HepG2 (cell line): ENCODE results near the gene EGFR. TPM values are rescaled to one million over a fixed set of nuclear protein-coding genes. Genes with fewer than 3 reads are reported as not detected.

ENCODE experiments used
- HOXA3 ChIP-seq: sonication (generic); formaldehyde crosslinking; IDR thresholded peaks from 2 replicates; pipeline ENCODE4 v1.5.0; 2020; ENCODE audit warnings: missing genetic modification reagents
- KLF11 ChIP-seq: IDR thresholded peaks from 2 replicates; pipeline ENCODE4 v1.6.1; 2016; ENCODE audit warnings: missing compliant biosample characterization
- PREB ChIP-seq: sonication (generic); formaldehyde crosslinking; IDR thresholded peaks from 2 replicates; pipeline ENCODE4 v1.4.0; 2020; ENCODE audit warnings: missing genetic modification reagents
- RBFOX2 ChIP-seq: fragments of 200-400 bp; formaldehyde crosslinking; IDR thresholded peaks from 2 replicates; pipeline ENCODE4 v1.6.1; 2017; ENCODE audit warnings: low read depth, mild to moderate bottlenecking, low read length
- ZNF230 ChIP-seq: sonication (generic); formaldehyde crosslinking; IDR thresholded peaks from 2 replicates; pipeline ENCODE4 v1.4.0; 2020; ENCODE audit warnings: mild to moderate bottlenecking, missing genetic modification reagents
- ZNF292 ChIP-seq: sonication (generic); formaldehyde crosslinking; IDR thresholded peaks from 2 replicates; pipeline ENCODE4 v1.8.1; 2022; ENCODE audit warnings: mild to moderate bottlenecking, low read depth, missing genetic modification reagents, borderline replicate concordance
- ZNF296 ChIP-seq: sonication (generic); formaldehyde crosslinking; conservative IDR thresholded peaks from 2 replicates; pipeline ENCODE4 v1.5.0; 2020; ENCODE audit warnings: mild to moderate bottlenecking, missing genetic modification reagents
- ZNF414 ChIP-seq: sonication (generic); formaldehyde crosslinking; IDR thresholded peaks from 2 replicates; pipeline ENCODE4 v1.5.0; 2020; ENCODE audit warnings: missing genetic modification reagents
- ZNF512B ChIP-seq: sonication (generic); formaldehyde crosslinking; IDR thresholded peaks from 2 replicates; pipeline ENCODE4 v1.5.1; 2020; ENCODE audit warnings: missing genetic modification reagents, mild to moderate bottlenecking, borderline replicate concordance
- ZNF605 ChIP-seq: sonication (generic); formaldehyde crosslinking; IDR thresholded peaks from 2 replicates; pipeline ENCODE4 v1.8.0; 2022; ENCODE audit warnings: mild to moderate bottlenecking, missing genetic modification reagents
- ZNF776 ChIP-seq: sonication (generic); formaldehyde crosslinking; IDR thresholded peaks from 2 replicates; pipeline ENCODE4 v1.4.0; 2020; ENCODE audit warnings: mild to moderate bottlenecking, missing genetic modification reagents
- ZNF850 ChIP-seq: sonication (generic); formaldehyde crosslinking; conservative IDR thresholded peaks from 2 replicates; pipeline ENCODE4 v1.9.0; 2021; ENCODE audit warnings: mild to moderate bottlenecking, missing genetic modification reagents
- ZSCAN9 ChIP-seq: IDR thresholded peaks from 2 replicates; pipeline ENCODE4 v1.6.1; 2016; ENCODE audit warnings: borderline replicate concordance
- polyA plus RNA-seq, 8 experiments: library from polyadenylated mRNA; depleted of rRNA in 3 of 8; stranded (reverse) in 7 of 8; unstranded in 1 of 8; fragments of >200 nt; fragmentation: Illumina TruSeq in 4 of 8; extraction: Trizol in 4 of 8; gene quantifications; 2 replicates each; pipeline versions ENCODE4 v1.2.1 to v1.2.3, GENCODE V29; 2011 to 2016; ENCODE audit warnings: low read depth in 4 of 8, missing spikeins in 1 of 8, mixed read lengths in 1 of 8; ENCODE audit not compliant: insufficient read depth in 1 of 8
- total RNA-seq, 5 experiments: library from RNA; depleted of rRNA; stranded (reverse); fragments of >200 nt; fragmentation: Illumina TruSeq; extraction: Trizol; gene quantifications; 2 replicates each; pipeline ENCODE4 v1.2.3, GENCODE V29; 2016; ENCODE audit warnings: low read depth in 1 of 5
- TF ChIP-seq, protein P1 (sequence below): sonication (generic); formaldehyde crosslinking; IDR thresholded peaks from 2 replicates; pipeline ENCODE4 v1.5.1; 2020; ENCODE audit warnings: mild to moderate bottlenecking, moderate library complexity, missing genetic modification reagents
- TF ChIP-seq, protein P2 (sequence below): sonication (generic); formaldehyde crosslinking; IDR thresholded peaks from 2 replicates; pipeline ENCODE4 v1.5.0; 2020; ENCODE audit warnings: missing genetic modification reagents, mild to moderate bottlenecking, borderline replicate concordance
- TF ChIP-seq, protein P3 (sequence below): sonication (generic); formaldehyde crosslinking; IDR thresholded peaks from 2 replicates; pipeline ENCODE4 v1.5.0; 2020; ENCODE audit warnings: mild to moderate bottlenecking, missing genetic modification reagents, moderate library complexity
- TF ChIP-seq, protein P4 (sequence below): IDR thresholded peaks from 2 replicates; pipeline ENCODE4 v1.6.1; 2018; ENCODE audit warnings: missing genetic modification reagents

The EGFR gene
- total and polyA plus RNA-seq, 2 of the 13 experiments (the other 11 are each of a cell fraction or from before 2014, with no cell fraction given), result 7.0 to 10.0 TPM

GRCh38 chr7:55078465-55079372 lies 59.9 kb downstream of the EGFR start (continued):
- TF ChIP-seq ZNF414 (CRISPR knock-in tag) (no peak; the same call in 1 of the 2 replicates), ZNF850 (CRISPR knock-in tag) (no peak), ZNF296 (CRISPR knock-in tag) (peak; percentile 84; the same call in 1 of the 2 replicates), ZSCAN9 (0 out of 2 replicates have a peak, but pooled peaks have one; percentile 30), PREB (CRISPR knock-in tag) (no peak), ZNF776 (CRISPR knock-in tag) (peak; percentile 55; the same call in 1 of the 2 replicates), RBFOX2 (peak; percentile 76), ZNF512B (CRISPR knock-in tag) (peak; percentile 89; the same call in 1 of the 2 replicates), ZNF605 (CRISPR knock-in tag) (peak; percentile 86), ZNF230 (peak; percentile 90; the same call in 1 of the 2 replicates), KLF11 (no peak), ZNF292 (CRISPR knock-in tag) (peak; percentile 96; the same call in 1 of the 2 replicates), HOXA3 (peak; percentile 69; the same call in 1 of the 2 replicates)
- TF ChIP-seq, protein P1, sequence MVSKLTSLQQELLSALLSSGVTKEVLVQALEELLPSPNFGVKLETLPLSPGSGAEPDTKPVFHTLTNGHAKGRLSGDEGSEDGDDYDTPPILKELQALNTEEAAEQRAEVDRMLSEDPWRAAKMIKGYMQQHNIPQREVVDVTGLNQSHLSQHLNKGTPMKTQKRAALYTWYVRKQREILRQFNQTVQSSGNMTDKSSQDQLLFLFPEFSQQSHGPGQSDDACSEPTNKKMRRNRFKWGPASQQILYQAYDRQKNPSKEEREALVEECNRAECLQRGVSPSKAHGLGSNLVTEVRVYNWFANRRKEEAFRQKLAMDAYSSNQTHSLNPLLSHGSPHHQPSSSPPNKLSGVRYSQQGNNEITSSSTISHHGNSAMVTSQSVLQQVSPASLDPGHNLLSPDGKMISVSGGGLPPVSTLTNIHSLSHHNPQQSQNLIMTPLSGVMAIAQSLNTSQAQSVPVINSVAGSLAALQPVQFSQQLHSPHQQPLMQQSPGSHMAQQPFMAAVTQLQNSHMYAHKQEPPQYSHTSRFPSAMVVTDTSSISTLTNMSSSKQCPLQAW (CRISPR knock-in tag), result peak; percentile 70
- TF ChIP-seq, protein P2, sequence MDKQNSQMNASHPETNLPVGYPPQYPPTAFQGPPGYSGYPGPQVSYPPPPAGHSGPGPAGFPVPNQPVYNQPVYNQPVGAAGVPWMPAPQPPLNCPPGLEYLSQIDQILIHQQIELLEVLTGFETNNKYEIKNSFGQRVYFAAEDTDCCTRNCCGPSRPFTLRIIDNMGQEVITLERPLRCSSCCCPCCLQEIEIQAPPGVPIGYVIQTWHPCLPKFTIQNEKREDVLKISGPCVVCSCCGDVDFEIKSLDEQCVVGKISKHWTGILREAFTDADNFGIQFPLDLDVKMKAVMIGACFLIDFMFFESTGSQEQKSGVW (CRISPR knock-in tag), result 0 out of 2 replicates have a peak, but pooled peaks have one; percentile 64
- TF ChIP-seq, protein P3, sequence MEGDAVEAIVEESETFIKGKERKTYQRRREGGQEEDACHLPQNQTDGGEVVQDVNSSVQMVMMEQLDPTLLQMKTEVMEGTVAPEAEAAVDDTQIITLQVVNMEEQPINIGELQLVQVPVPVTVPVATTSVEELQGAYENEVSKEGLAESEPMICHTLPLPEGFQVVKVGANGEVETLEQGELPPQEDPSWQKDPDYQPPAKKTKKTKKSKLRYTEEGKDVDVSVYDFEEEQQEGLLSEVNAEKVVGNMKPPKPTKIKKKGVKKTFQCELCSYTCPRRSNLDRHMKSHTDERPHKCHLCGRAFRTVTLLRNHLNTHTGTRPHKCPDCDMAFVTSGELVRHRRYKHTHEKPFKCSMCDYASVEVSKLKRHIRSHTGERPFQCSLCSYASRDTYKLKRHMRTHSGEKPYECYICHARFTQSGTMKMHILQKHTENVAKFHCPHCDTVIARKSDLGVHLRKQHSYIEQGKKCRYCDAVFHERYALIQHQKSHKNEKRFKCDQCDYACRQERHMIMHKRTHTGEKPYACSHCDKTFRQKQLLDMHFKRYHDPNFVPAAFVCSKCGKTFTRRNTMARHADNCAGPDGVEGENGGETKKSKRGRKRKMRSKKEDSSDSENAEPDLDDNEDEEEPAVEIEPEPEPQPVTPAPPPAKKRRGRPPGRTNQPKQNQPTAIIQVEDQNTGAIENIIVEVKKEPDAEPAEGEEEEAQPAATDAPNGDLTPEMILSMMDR (CRISPR knock-in tag), result peak; percentile 74
- TF ChIP-seq, protein P4, sequence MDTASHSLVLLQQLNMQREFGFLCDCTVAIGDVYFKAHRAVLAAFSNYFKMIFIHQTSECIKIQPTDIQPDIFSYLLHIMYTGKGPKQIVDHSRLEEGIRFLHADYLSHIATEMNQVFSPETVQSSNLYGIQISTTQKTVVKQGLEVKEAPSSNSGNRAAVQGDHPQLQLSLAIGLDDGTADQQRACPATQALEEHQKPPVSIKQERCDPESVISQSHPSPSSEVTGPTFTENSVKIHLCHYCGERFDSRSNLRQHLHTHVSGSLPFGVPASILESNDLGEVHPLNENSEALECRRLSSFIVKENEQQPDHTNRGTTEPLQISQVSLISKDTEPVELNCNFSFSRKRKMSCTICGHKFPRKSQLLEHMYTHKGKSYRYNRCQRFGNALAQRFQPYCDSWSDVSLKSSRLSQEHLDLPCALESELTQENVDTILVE, result 0 out of 2 replicates have a peak, but pooled peaks have one; percentile 18
